ENCODE results near the gene FBN3. TPM values are rescaled to one million over a fixed set of nuclear protein-coding genes. Genes with fewer than 3 reads are reported as not detected.

The FBN3 gene
- total RNA-seq (2012; rRNA removed): not detected in 2 replicates

DNA sequence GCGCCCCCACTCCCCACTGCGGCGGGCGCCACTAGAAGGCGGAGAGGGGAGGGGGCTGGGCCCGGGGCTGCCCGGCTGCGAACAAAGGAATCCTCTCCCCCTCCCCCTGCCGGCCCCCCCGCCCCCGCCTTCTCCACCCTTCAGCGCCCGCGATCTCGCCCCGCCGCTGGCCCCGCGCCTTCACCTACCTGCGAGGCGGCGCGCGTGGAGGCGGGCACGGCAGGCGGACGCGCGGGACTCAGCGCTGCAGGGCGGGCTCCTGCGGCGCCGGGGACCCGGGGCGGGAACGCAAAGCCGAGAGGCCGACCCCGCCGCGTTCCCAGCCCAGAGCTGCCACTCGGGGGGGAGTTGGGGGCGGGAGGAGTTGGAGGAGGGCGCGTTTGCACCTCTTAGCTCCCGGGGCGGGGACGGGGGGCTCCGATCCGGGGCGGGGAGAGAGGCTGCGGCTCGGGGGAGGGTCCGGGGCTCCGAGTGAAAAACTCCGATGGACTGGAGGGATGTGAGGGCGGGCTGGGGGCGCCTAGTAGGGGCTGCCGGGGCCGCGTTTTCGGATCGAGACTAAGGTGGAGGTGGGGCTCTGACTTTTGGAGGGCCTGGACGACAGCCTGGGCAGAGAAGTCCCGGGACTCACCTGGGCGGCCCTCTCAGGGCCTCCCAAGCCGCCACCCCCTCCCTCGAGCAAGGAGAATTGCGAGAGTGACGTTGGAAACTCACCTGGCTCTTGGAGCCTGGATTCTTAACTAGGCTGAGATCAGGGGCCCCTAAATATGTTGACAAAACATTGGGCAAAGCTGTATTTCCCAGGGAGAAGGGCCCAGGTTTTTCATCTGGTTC is at the start of gene FBN3:
TSS of gene FBN3 (minus strand) at position 332 of the 834 bp plus-strand sequence. CDS start 2,112 bp downstream, outside the sequence.
- Histone ChIP-seq H3K4me2 (ENCODE audit: low read length) (no peak within 1 kb of the TSS), H3K4me3 (ENCODE audit: low read length) (no peak within 1 kb of the TSS), H3K9me3 (replicated peaks; ENCODE audit: low read length) (no peaks in the 10 kb centered on the region), H3K27me3 (ENCODE audit: control insufficient read depth, insufficient read depth, low read length) (peaks cover 47% of the 10 kb centered on the region), H3K4me1 (ENCODE audit: control insufficient read depth, insufficient read depth, low read length) (peaks cover under 1% of the 10 kb centered on the region), H3K36me3 (ENCODE audit: insufficient read depth, low read length) (no peaks in the 10 kb centered on the region), H3K9ac (ENCODE audit: low read depth, low read length) (no peak within 1 kb of the TSS)

DNA sequence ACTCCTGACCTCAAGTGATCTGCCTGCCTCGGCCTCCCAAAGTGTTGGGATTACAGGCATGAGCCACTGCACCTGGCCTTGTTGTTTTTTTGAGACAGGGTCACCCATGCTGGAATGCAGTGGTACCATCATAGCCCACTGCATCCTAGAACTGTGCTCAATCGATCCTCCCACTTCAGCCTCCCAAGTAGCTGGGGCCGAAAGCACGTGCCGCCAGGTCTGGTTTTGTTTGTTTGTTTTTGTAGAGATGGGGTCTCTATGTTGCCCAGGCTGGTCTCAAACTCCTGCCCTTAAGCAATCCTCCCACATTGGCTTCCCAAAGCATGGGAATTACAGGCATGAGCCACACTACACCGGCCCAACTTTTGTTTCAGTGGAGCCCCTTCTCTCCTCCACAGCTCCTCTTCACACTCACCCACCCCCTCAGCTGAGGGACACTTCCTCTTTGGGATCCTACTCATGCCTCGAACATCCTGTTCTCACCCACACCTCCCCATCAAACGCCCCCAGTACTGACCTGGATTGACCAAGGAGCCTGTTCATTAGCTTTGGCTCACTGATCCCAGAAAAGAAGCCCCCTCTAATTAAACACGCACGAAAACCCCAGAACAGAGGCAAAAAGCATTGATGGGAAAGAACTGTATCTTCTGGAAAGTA is 47.0 kb upstream of the FBN3 start:
- Histone ChIP-seq H3K27me3 (ENCODE audit: control insufficient read depth, insufficient read depth, low read length) (peaks cover 3% of the 10 kb centered on the region), H3K36me3 (ENCODE audit: insufficient read depth, low read length) (no peaks in the 10 kb centered on the region), H3K9ac (ENCODE audit: low read depth, low read length) (no peak overlapping the region), H3K4me1 (ENCODE audit: control insufficient read depth, insufficient read depth, low read length) (no peaks in the 10 kb centered on the region), H3K4me3 (ENCODE audit: low read length) (no peak overlapping the region), H3K4me2 (ENCODE audit: low read length) (no peak overlapping the region), H3K9me3 (replicated peaks; ENCODE audit: low read length) (no peaks in the 10 kb centered on the region)

DNA sequence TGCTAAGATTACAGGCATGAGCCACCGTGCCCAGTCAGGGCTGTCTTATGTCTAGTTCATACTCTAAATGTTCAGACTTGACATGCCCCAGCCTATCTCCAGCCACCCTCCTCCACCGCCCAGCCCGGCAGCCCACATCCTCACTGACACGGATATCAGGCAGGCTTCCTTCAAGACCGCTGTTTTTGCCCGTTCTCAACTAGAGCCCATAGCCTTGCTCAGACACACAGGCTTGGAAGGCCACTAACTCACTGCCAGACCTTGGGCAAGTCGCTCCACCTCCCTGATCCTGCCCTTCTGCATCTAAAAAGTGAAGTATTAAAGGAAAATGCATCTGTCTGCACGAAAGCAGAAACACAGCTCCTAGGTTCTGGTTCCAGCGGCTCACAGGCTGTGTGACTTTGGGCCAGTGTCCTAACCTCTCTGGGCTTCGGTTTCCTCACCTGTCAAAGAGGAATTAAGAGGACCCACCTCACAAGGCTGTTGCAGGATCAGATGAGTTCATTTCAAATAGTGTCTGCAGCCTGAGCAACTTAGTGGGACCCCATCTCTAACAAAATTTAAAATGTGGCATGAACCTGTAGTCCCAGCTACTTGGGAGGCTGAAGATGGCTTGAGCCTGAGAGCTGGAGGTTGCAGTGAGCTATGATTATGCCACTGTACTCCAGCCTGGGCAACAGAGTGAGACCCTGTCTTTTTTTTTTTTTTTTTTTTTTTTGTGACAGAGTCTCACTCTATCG is 45.3 kb upstream of the FBN3 start:
- peaks cover 3% of the 10 kb centered on the region for H3K27me3 ChIP-seq (ENCODE audit: control insufficient read depth, insufficient read depth, low read length)
- no peak overlapping the region for H3K4me3 ChIP-seq (ENCODE audit: low read length)
- H3K4me1 ChIP-seq (ENCODE audit: control insufficient read depth, insufficient read depth, low read length): no peaks in the 10 kb centered on the region
- H3K9ac ChIP-seq (ENCODE audit: low read depth, low read length): no peak overlapping the region
- H3K4me2 ChIP-seq (ENCODE audit: low read length): no peak overlapping the region
- H3K36me3 ChIP-seq (ENCODE audit: insufficient read depth, low read length): no peaks in the 10 kb centered on the region
- H3K9me3 ChIP-seq (replicated peaks; ENCODE audit: low read length): no peaks in the 10 kb centered on the region

DNA sequence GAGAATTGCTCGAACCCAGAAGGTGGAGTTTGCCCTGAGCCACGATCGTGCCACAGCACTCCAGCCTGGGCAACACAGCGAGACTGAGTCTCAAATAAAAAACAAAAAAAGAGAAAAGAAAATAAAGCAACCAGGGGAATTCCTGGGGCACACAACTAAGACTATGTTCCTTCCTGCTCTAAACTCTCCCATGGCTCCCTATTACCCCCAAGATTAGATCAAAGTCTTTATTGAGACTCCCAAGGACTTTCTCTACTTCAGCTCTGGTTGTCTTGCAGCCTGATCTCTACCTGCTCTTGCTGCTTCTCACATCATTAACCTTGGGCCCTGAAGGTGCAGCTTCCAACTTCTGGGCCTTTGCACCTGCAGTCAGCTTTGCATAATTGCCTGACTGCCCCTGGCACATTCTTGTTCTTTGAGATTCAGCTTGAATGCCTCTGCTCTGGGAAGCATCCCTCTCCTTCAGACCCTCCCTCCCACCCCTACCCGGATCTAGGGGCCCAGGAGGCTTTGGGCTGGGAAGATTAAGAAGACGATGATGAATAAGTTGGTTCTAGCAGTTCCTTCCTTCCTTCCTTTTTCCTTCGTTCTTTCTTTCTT is 42.9 kb upstream of the FBN3 start:
- H3K4me2 ChIP-seq (ENCODE audit: low read length): no peak overlapping the region
- H3K36me3 ChIP-seq (ENCODE audit: insufficient read depth, low read length): no peaks in the 10 kb centered on the region
- H3K4me3 ChIP-seq (ENCODE audit: low read length): no peak overlapping the region
- H3K9me3 ChIP-seq (replicated peaks; ENCODE audit: low read length): no peaks in the 10 kb centered on the region
- no peak overlapping the region for H3K9ac ChIP-seq (ENCODE audit: low read depth, low read length)
- no peaks in the 10 kb centered on the region for H3K4me1 ChIP-seq (ENCODE audit: control insufficient read depth, insufficient read depth, low read length)
- H3K27me3 ChIP-seq (ENCODE audit: control insufficient read depth, insufficient read depth, low read length): peaks cover 6% of the 10 kb centered on the region

DNA sequence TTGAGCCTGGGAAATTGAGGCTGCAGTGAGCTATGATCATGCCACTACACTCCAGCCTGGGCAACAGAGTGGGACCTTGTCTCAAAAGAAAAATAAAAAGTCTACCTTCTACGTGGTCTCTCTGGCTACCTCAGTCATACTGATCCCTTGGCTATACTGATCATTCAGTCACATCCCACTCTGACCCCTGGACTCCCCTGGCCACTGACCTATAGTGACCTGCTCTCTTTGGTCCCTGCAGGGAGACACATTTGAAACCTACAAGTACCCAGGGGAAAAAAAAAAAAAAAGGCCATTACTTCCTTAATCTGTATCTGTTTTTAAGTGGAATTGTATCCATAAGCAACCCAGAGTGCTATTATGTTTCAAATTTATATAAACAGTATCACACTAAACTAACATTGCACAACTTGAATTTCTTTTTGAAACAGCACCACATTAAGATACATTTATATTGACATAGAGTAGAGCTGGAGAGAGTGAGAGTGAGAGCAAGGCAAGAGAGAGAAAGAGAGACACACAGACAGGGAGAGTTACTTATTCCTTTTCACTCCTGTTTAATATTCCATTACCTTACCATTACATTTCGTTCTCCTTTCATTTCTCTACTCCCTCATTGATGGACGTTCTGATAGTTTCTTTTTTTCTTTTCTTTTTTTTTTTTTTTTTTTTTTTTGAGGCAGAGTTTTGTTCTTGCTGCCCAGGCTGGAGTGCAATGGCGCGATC is 36.1 kb upstream of the FBN3 start:
- H3K9me3 ChIP-seq (replicated peaks; ENCODE audit: low read length): no peaks in the 10 kb centered on the region
- H3K36me3 ChIP-seq (ENCODE audit: insufficient read depth, low read length): no peaks in the 10 kb centered on the region
- H3K4me1 ChIP-seq (ENCODE audit: control insufficient read depth, insufficient read depth, low read length): no peaks in the 10 kb centered on the region
- peaks cover 4% of the 10 kb centered on the region for H3K27me3 ChIP-seq (ENCODE audit: control insufficient read depth, insufficient read depth, low read length)
- no peak overlapping the region for H3K4me2 ChIP-seq (ENCODE audit: low read length)
- no peak overlapping the region for H3K9ac ChIP-seq (ENCODE audit: low read depth, low read length)
- no peak overlapping the region for H3K4me3 ChIP-seq (ENCODE audit: low read length)

DNA sequence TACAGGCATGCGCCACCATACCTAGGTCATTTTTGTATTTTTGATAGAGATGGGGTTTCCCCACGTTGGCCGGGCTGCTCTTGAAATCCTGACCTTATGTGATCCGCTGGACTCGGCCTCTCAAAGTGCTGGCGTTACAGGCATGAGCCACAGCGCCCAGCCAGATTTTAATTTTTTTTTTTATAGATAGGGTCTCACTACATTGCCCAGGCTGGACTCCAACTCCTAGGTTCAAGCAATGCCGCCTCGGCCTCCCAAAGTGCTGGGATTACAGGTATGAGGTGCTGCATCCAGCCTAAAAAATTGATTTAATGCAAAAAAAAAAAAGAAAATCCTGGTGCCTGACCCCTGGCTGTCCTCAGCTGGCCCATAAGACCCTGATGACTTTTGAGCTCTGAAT is 34.9 kb upstream of the FBN3 start:
- H3K9me3 ChIP-seq (replicated peaks; ENCODE audit: low read length): no peaks in the 10 kb centered on the region
- H3K9ac ChIP-seq (ENCODE audit: low read depth, low read length): no peak overlapping the region
- no peaks in the 10 kb centered on the region for H3K4me1 ChIP-seq (ENCODE audit: control insufficient read depth, insufficient read depth, low read length)
- no peaks in the 10 kb centered on the region for H3K36me3 ChIP-seq (ENCODE audit: insufficient read depth, low read length)
- H3K4me3 ChIP-seq (ENCODE audit: low read length): no peak overlapping the region
- H3K4me2 ChIP-seq (ENCODE audit: low read length): no peak overlapping the region
- peaks cover 3% of the 10 kb centered on the region for H3K27me3 ChIP-seq (ENCODE audit: control insufficient read depth, insufficient read depth, low read length)

DNA sequence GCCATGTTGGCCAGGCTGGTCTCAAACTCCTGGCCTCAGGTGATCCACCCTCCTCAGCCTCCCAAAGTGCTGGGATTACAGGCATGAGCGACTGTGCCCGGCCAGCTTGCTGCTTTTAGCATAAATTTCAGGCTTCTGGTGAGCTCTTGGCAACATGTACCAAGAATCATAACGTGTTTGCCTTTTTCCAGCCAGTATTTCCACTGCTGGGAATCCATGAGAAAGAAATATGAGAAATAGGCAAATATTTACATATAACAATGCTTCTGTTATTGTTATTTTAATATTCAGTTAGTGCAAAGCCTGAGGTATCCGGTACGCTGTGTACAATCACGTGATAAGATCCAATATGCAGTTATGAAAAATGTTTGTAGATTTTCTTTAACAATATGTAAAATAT is 30.6 kb upstream of the FBN3 start:
- Histone ChIP-seq H3K4me3 (ENCODE audit: low read length) (no peak overlapping the region), H3K27me3 (ENCODE audit: control insufficient read depth, insufficient read depth, low read length) (peaks cover 4% of the 10 kb centered on the region), H3K4me2 (ENCODE audit: low read length) (no peak overlapping the region), H3K9me3 (replicated peaks; ENCODE audit: low read length) (no peaks in the 10 kb centered on the region), H3K9ac (ENCODE audit: low read depth, low read length) (no peak overlapping the region), H3K36me3 (ENCODE audit: insufficient read depth, low read length) (no peaks in the 10 kb centered on the region), H3K4me1 (ENCODE audit: control insufficient read depth, insufficient read depth, low read length) (no peaks in the 10 kb centered on the region)

DNA sequence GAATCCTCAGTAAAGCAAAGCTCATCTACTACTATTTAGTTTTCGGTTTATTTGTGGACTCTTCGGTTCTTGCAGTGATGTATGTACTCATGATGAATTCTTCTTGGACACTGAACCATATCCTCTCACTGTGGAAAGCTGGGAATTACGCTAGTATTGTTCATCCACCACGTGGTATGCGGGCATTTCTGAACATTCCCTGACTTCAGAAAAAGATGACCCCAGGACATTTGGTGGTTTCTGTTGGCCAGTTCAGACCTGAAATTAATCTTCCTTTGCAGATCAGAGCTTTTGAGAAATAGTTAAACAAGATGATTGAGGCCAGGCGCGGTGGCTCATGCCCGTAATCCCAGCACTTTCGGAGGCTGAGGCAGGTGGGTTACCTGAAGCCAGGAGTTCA is 25.3 kb upstream of the FBN3 start:
- H3K9me3 ChIP-seq (replicated peaks; ENCODE audit: low read length): no peaks in the 10 kb centered on the region
- peaks cover 4% of the 10 kb centered on the region for H3K27me3 ChIP-seq (ENCODE audit: control insufficient read depth, insufficient read depth, low read length)
- H3K9ac ChIP-seq (ENCODE audit: low read depth, low read length): no peak overlapping the region
- H3K4me3 ChIP-seq (ENCODE audit: low read length): no peak overlapping the region
- no peak overlapping the region for H3K4me2 ChIP-seq (ENCODE audit: low read length)
- no peaks in the 10 kb centered on the region for H3K4me1 ChIP-seq (ENCODE audit: control insufficient read depth, insufficient read depth, low read length)
- H3K36me3 ChIP-seq (ENCODE audit: insufficient read depth, low read length): no peaks in the 10 kb centered on the region

DNA sequence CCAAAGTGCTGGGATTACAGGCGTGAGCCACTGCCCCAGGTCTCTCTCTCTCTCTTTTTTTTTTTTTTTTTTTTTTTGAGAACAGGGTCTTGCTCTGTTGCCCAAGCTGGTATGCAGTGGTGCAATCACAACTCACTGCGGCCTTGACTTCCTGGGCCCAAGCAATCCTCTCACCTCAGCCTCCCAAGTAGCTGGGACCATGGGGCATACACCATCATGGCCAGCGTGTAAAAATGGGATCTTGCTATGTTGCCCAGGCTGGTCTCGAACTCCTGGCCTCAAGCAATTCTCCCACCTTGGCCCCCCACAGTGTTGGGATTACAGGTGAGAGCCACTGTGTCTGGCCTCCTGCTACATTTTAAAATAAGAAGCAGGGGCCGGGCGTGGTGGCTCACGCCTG is 19.1 kb upstream of the FBN3 start:
- H3K9me3 ChIP-seq (replicated peaks; ENCODE audit: low read length): no peaks in the 10 kb centered on the region

DNA sequence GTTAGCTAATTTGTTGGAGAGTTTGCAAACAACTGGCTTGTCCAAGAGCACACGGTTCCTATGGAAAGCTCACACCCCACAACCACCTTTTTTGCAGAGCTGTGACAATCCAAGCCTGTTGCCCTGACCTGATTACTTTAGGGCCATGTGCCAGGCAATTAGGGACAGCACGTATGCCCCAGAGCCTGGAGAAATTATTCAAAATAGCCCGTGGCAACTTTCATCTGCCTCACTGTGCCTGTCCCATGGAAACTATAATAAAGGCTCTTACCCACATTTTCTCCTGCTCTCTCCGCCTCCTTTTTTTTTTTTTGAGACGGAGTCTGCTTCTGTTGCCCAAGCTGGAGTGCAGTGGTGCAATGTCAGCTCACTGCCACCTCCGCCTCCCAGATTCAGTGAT is 18.6 kb upstream of the FBN3 start:
- no peaks in the 10 kb centered on the region for H3K4me1 ChIP-seq (ENCODE audit: control insufficient read depth, insufficient read depth, low read length)
- no peak overlapping the region for H3K9ac ChIP-seq (ENCODE audit: low read depth, low read length)
- no peak overlapping the region for H3K4me3 ChIP-seq (ENCODE audit: low read length)

More for the DNA sequence above, 19.1 kb upstream of the FBN3 start:
- no peak overlapping the region for H3K4me2 ChIP-seq (ENCODE audit: low read length)
- H3K36me3 ChIP-seq (ENCODE audit: insufficient read depth, low read length): no peaks in the 10 kb centered on the region
- no peak overlapping the region for H3K9ac ChIP-seq (ENCODE audit: low read depth, low read length)
- H3K4me3 ChIP-seq (ENCODE audit: low read length): no peak overlapping the region
- peaks cover 6% of the 10 kb centered on the region for H3K27me3 ChIP-seq (ENCODE audit: control insufficient read depth, insufficient read depth, low read length)
- no peaks in the 10 kb centered on the region for H3K4me1 ChIP-seq (ENCODE audit: control insufficient read depth, insufficient read depth, low read length)

DNA sequence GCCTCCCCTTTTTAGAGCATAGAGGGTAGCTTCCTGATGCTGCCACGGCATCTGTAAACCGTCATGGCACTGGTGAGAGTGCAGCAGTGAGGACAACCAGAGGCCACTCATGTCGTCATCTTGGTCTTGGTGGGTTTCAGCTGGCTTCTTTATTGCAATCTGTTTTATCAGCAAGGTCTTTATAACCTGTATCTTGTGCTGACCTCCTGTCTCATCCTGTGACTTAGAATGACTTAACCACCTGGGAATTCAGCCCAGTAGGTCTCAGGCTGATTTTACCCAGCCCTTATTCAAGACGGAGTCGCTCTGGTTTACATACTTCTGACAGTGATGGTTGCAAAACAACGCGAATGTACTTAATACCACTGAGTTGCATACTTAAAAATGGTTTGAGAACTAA is 14.4 kb upstream of the FBN3 start:
- no peaks in the 10 kb centered on the region for H3K9me3 ChIP-seq (replicated peaks; ENCODE audit: low read length)
- no peaks in the 10 kb centered on the region for H3K4me1 ChIP-seq (ENCODE audit: control insufficient read depth, insufficient read depth, low read length)
- no peak overlapping the region for H3K4me2 ChIP-seq (ENCODE audit: low read length)
- no peaks in the 10 kb centered on the region for H3K36me3 ChIP-seq (ENCODE audit: insufficient read depth, low read length)
- H3K4me3 ChIP-seq (ENCODE audit: low read length): no peak overlapping the region
- peaks cover 6% of the 10 kb centered on the region for H3K27me3 ChIP-seq (ENCODE audit: control insufficient read depth, insufficient read depth, low read length)
- H3K9ac ChIP-seq (ENCODE audit: low read depth, low read length): no peak overlapping the region

More for the DNA sequence above, 18.6 kb upstream of the FBN3 start:
- no peaks in the 10 kb centered on the region for H3K9me3 ChIP-seq (replicated peaks; ENCODE audit: low read length)
- peaks cover 6% of the 10 kb centered on the region for H3K27me3 ChIP-seq (ENCODE audit: control insufficient read depth, insufficient read depth, low read length)
- H3K36me3 ChIP-seq (ENCODE audit: insufficient read depth, low read length): no peaks in the 10 kb centered on the region
- no peak overlapping the region for H3K4me2 ChIP-seq (ENCODE audit: low read length)

Measured in skeletal muscle satellite cell (primary cell).